PFSK-1 (cell line): ENCODE data around the gene CAPN7.

Experiments used
- FOXP2 ChIP-seq: optimal IDR thresholded peaks from 2 replicates; pipeline ENCODE3; 2011; ENCODE audit warnings: borderline replicate concordance, control low read depth, inconsistent platforms; ENCODE audit not compliant: insufficient read depth; ENCODE audit errors: extremely low read length, extremely low read depth
- POLR2AphosphoS5 ChIP-seq: IDR thresholded peaks from 2 replicates; pipeline ENCODE4 v1.6.1; 2012; ENCODE audit warnings: low read depth, mild to moderate bottlenecking, control low read depth, low read length, moderate library complexity
- SIN3A ChIP-seq: IDR thresholded peaks from 2 replicates; pipeline ENCODE4 v1.6.1; 2012; ENCODE audit warnings: mild to moderate bottlenecking, low read length, moderate library complexity, borderline replicate concordance; ENCODE audit not compliant: insufficient read depth
- TAF1 ChIP-seq: IDR thresholded peaks from 2 replicates; pipeline ENCODE4 v1.6.1; 2012; ENCODE audit warnings: low read length, control low read depth, borderline replicate concordance; ENCODE audit not compliant: insufficient read depth
- TF ChIP-seq, protein P1 (sequence below), 2 experiments: IDR thresholded peaks; 2 replicates each; pipeline versions ENCODE4 v1.6.1 to v1.8.0; 2011 to 2012; ENCODE audit warnings: low read depth in 2 of 2, low read length in 2 of 2, control low read depth in 1 of 2, inconsistent platforms in 1 of 2, mild to moderate bottlenecking in 1 of 2, moderate library complexity in 1 of 2; ENCODE audit not compliant: insufficient read depth in 1 of 2

DNA sequence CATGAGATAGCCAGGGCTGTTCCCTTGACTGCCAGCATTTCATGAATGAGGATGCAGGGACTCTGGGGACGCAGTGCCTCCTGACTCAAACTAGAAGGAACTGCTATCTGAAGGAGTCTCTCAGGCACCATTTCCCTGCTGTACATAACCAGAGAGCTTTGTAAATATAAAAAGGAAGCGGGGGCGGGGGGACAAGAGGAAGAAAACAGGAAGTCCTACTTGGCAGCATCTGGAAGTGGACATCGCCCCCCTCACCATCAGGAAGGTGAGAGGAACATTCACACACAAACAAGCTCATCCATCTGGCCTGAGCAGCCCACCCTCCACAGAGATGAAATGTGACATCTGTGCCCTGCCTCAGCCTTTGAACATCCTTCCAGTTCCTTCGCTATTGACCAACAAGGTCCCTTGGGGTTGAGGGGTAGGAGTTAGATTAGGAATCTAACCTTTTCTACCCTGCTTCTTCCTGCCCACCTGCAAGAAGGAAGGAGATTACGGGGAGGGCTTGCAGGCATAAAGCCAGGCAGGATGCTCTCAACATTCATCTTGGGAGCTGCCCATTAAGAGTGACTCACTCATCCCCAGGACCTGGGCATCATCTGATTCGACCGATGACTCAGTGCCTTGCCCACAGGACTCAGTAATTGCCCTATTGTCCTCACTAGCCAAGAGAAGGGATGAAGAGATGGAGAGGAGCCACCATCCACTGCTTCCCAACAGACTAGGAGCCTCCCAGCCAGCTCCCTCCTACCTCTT, 94.5 kb downstream of the CAPN7 start:
- TF ChIP-seq, protein P1, sequence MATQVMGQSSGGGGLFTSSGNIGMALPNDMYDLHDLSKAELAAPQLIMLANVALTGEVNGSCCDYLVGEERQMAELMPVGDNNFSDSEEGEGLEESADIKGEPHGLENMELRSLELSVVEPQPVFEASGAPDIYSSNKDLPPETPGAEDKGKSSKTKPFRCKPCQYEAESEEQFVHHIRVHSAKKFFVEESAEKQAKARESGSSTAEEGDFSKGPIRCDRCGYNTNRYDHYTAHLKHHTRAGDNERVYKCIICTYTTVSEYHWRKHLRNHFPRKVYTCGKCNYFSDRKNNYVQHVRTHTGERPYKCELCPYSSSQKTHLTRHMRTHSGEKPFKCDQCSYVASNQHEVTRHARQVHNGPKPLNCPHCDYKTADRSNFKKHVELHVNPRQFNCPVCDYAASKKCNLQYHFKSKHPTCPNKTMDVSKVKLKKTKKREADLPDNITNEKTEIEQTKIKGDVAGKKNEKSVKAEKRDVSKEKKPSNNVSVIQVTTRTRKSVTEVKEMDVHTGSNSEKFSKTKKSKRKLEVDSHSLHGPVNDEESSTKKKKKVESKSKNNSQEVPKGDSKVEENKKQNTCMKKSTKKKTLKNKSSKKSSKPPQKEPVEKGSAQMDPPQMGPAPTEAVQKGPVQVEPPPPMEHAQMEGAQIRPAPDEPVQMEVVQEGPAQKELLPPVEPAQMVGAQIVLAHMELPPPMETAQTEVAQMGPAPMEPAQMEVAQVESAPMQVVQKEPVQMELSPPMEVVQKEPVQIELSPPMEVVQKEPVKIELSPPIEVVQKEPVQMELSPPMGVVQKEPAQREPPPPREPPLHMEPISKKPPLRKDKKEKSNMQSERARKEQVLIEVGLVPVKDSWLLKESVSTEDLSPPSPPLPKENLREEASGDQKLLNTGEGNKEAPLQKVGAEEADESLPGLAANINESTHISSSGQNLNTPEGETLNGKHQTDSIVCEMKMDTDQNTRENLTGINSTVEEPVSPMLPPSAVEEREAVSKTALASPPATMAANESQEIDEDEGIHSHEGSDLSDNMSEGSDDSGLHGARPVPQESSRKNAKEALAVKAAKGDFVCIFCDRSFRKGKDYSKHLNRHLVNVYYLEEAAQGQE (IDR thresholded peaks at IDR 0.05; ENCODE audit: insufficient read depth in 1 of 2, low read depth in 2 of 2, low read length in 2 of 2): peak in 1 of 2 experiments; percentile 21; a peak in 1 of 4 replicates
- no peak for TF ChIP-seq POLR2AphosphoS5
- TF ChIP-seq SIN3A: no peak
- TF ChIP-seq TAF1: no peak
- TF ChIP-seq FOXP2: peak; percentile 60
